Loucy (cell line): ENCODE data around the gene SYNE1.

Experiments
- H2AFZ ChIP-seq: fragments of 200-600 bp; sonication (generic); 2 replicates; pipeline ENCODE4 v1.6.0; 2016; ENCODE audit warnings: antibody characterized with exemption, mild to moderate bottlenecking, low read length, moderate library complexity
- H3F3A ChIP-seq: fragments of 200-600 bp; 2 replicates; pipeline ENCODE4 v1.6.0; 2016; ENCODE audit warnings: antibody characterized with exemption, low read depth, mild to moderate bottlenecking
- H3K27me3 ChIP-seq: fragments of 200-600 bp; sonication (generic); 2 replicates; pipeline ENCODE4 v1.6.1; 2014; ENCODE audit warnings: low read length, mild to moderate bottlenecking; ENCODE audit not compliant: insufficient read depth, poor library complexity, severe bottlenecking
- H3K36me3 ChIP-seq: fragments of 200-600 bp; sonication (generic); 2 replicates; pipeline ENCODE4 v1.6.1; 2016; ENCODE audit warnings: low read length; ENCODE audit not compliant: insufficient read depth
- H3K4me1 ChIP-seq: fragments of 200-600 bp; sonication (generic); 2 replicates; pipeline ENCODE4 v1.5.1; 2014; ENCODE audit warnings: low read length, mild to moderate bottlenecking; ENCODE audit not compliant: insufficient read depth, poor library complexity, severe bottlenecking
- H3K4me2 ChIP-seq: fragments of 200-600 bp; sonication (generic); 2 replicates; pipeline ENCODE4 v1.6.0; 2014; ENCODE audit warnings: antibody characterized with exemption, low read length, low read depth, mild to moderate bottlenecking; ENCODE audit not compliant: poor library complexity, severe bottlenecking
- H3K4me3 ChIP-seq: fragments of 200-600 bp; sonication (generic); 2 replicates; pipeline ENCODE4 v1.5.1; 2014; ENCODE audit warnings: low read length, mild to moderate bottlenecking, mixed read lengths; ENCODE audit not compliant: poor library complexity, severe bottlenecking
- H3K79me2 ChIP-seq: fragments of 200-600 bp; sonication (generic); 2 replicates; pipeline ENCODE4 v1.6.1; 2014; ENCODE audit warnings: low read length; ENCODE audit not compliant: insufficient read depth
- H3K9ac ChIP-seq: fragments of 200-600 bp; sonication (generic); 2 replicates; pipeline ENCODE4 v1.6.0; 2014; ENCODE audit warnings: mild to moderate bottlenecking, low read depth, low read length, moderate library complexity; ENCODE audit not compliant: poor library complexity, severe bottlenecking
- H3K9me2 ChIP-seq: fragments of 200-600 bp; sonication (generic); replicated peaks from 2 replicates; pipeline ENCODE4 v1.6.1; 2016; ENCODE audit warnings: low read depth, low read length, mixed read lengths
- H3K9me3 ChIP-seq: fragments of 200-600 bp; sonication (generic); 2 replicates; pipeline ENCODE4 v1.6.1; 2014; ENCODE audit warnings: mild to moderate bottlenecking, antibody characterized with exemption, low read length, low read depth; ENCODE audit not compliant: insufficient read depth
- H4K20me1 ChIP-seq: fragments of 200-600 bp; sonication (generic); 2 replicates; pipeline ENCODE4 v1.6.0; 2014; ENCODE audit warnings: antibody characterized with exemption, low read length, mild to moderate bottlenecking; ENCODE audit not compliant: insufficient read depth, poor library complexity, severe bottlenecking
- CTCF ChIP-seq: fragments of 200-600 bp; sonication (generic); conservative IDR thresholded peaks from 2 replicates; pipeline ENCODE4 v1.5.1; 2014; ENCODE audit warnings: mild to moderate bottlenecking, antibody characterized with exemption, low read length
- EZH2phosphoT487 ChIP-seq: fragments of 200-600 bp; IDR thresholded peaks from 2 replicates; pipeline ENCODE4 v1.6.1; 2018; ENCODE audit warnings: antibody characterized with exemption, mild to moderate bottlenecking, moderate library complexity, borderline replicate concordance

SYNE1 gene

DNA sequence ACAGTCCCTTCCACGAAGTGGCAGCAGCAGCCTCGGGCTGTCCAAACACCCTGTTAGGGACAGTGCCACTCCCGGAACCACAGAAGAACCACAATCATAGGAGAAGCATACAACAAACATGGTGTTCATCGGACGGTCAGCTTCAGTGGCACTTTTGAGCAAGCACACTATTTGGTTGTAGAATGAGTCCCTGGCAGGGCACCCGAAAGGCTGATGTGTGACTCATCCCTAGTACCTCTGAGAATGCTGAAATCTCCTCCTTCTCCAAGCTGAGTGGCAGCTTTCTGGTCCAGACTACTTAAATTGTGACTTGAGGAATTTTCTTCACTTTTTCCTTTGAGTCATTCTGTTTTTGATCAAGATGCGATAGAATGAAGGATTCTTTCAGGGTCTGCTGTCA lies 547.2 kb downstream of the SYNE1 start:
- no peaks in the 10 kb centered on the region for H3F3A ChIP-seq
- no peaks in the 10 kb centered on the region for H3K27me3 ChIP-seq
- no peak for TF ChIP-seq CTCF
- no peak for TF ChIP-seq EZH2phosphoT487
- H3K79me2 ChIP-seq = no peaks in the 10 kb centered on the region
- H2AFZ ChIP-seq = no peak overlapping the region
- H3K36me3 ChIP-seq = no peaks in the 10 kb centered on the region
- no peaks in the 10 kb centered on the region for H3K9me2 ChIP-seq
- H3K9me3 ChIP-seq = no peaks in the 10 kb centered on the region
- H3K4me3 ChIP-seq = no peak overlapping the region
- H3K4me1 ChIP-seq = no peaks in the 10 kb centered on the region
- no peak overlapping the region for H3K9ac ChIP-seq
- no peaks in the 10 kb centered on the region for H4K20me1 ChIP-seq
- no peak overlapping the region for H3K4me2 ChIP-seq

DNA sequence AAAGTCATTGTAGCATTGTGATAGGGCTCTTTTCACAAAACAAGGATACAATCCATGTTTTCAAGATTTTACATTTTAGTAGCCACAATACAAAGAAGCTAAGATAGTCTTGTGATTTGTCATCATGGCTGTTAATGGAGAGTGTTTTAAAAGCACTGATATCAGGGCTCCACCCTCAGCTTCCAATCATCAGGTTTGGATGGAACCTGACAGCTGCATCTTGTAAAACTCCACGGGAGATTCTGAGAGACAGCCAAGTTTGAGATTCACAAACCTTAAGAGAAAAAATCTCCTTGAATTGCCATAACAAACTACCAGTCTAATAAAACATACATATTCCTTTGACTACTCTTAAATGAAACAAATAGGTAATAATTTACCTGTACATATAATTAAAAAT lies 549.5 kb downstream of the SYNE1 start:
- Histone ChIP-seq H3K79me2 (no peaks in the 10 kb centered on the region), H3K36me3 (no peaks in the 10 kb centered on the region), H3K4me2 (no peak overlapping the region), H3F3A (no peaks in the 10 kb centered on the region), H3K27me3 (no peaks in the 10 kb centered on the region), H3K9ac (no peak overlapping the region), H3K9me3 (no peaks in the 10 kb centered on the region), H3K4me1 (no peaks in the 10 kb centered on the region), H4K20me1 (no peaks in the 10 kb centered on the region), H3K9me2 (no peaks in the 10 kb centered on the region), H3K4me3 (no peak overlapping the region), H2AFZ (no peak overlapping the region)
- TF ChIP-seq EZH2phosphoT487 = no peak
- no peak for TF ChIP-seq CTCF

- H3F3A ChIP-seq = no peaks in the 10 kb centered on the region
- H2AFZ ChIP-seq = no peak overlapping the region
- H3K79me2 ChIP-seq = no peaks in the 10 kb centered on the region
- no peak overlapping the region for H3K4me2 ChIP-seq
- no peaks in the 10 kb centered on the region for H4K20me1 ChIP-seq
- H3K27me3 ChIP-seq = no peaks in the 10 kb centered on the region
- H3K9me2 ChIP-seq = no peaks in the 10 kb centered on the region
- H3K4me3 ChIP-seq = no peak overlapping the region
- no peaks in the 10 kb centered on the region for H3K4me1 ChIP-seq
- H3K9me3 ChIP-seq = no peaks in the 10 kb centered on the region
- TF ChIP-seq CTCF (no peak), EZH2phosphoT487 (no peak)
- H3K36me3 ChIP-seq = no peaks in the 10 kb centered on the region
- no peak overlapping the region for H3K9ac ChIP-seq
Observed at GRCh38 chr6:152087096-152087495, 550.1 kb downstream of the SYNE1 start.
